NCI-H460 (cell line): ENCODE data around the gene ZNF653. TPM values are rescaled to one million over a fixed set of nuclear protein-coding genes. Genes with fewer than 3 reads are reported as not detected.
"Not testable (repeated sequence)": the region's sequence is repeated elsewhere in the genome, so short reads cannot be mapped to it uniquely, and the experiment has no call there.

Experiments used
- DNase-seq: peaks from one replicate; pipeline ENCODE4 v3.0.0-alpha.2; 2016; ENCODE audit warnings: low read depth; ENCODE audit errors: extremely low read depth
- total RNA-seq: library from RNA; depleted of rRNA; stranded (reverse); fragments of >200 nt; shearing (Covaris generic); gene quantifications from 2 replicates; pipeline ENCODE4 v1.2.3, GENCODE V29; 2014

Gene ZNF653
- total RNA-seq, 1 experiment from 2014 or later, result 5.2 TPM

GRCh38 chr19:11483366-11484111 is 22.1 kb downstream of the ZNF653 start:
- DNase-seq, result no peak

- DNase-seq, result peak; percentile 60
These were observed 23.1 kb downstream of the ZNF653 start for GRCh38 chr19:11482384-11483050.

GRCh38 chr19:11481534-11482383 is 23.9 kb downstream of the ZNF653 start:
- peak; percentile 75 for DNase-seq

- DNase-seq, result no peak
These were observed 24.7 kb downstream of the ZNF653 start, which contains the start of gene ELAVL3 for GRCh38 chr19:11480715-11481533. Gene ELAVL3, minus strand, starts transcription at chr19:11481046. Its CDS starts 438 bp downstream, at chr19:11480608.

GRCh38 chr19:11479898-11480714 is 25.5 kb downstream of the ZNF653 start:
- no peak for DNase-seq

- DNase-seq, result no peak
These were observed 26.3 kb downstream of the ZNF653 start for GRCh38 chr19:11479090-11479897.

GRCh38 chr19:11478167-11479089 is 27.2 kb downstream of the ZNF653 start:
- DNase-seq, result no peak

- DNase-seq, result no peak
These were observed 29.8 kb downstream of the ZNF653 start for GRCh38 chr19:11475861-11476260.

- DNase-seq, result not testable (repeated sequence)
These were observed 30.3 kb downstream of the ZNF653 start for GRCh38 chr19:11475343-11475742.

GRCh38 chr19:11473725-11474124 is 31.9 kb downstream of the ZNF653 start:
- no peak for DNase-seq

- not testable (repeated sequence) for DNase-seq
These were observed 37.3 kb downstream of the ZNF653 start for GRCh38 chr19:11468266-11468845.

- DNase-seq, result no peak
These were observed 40.0 kb downstream of the ZNF653 start for GRCh38 chr19:11465600-11465999.

GRCh38 chr19:11464333-11465265 is 41.0 kb downstream of the ZNF653 start:
- no peak for DNase-seq

- no peak for DNase-seq
These were observed 42.2 kb downstream of the ZNF653 start for GRCh38 chr19:11463391-11463790.

- DNase-seq, result no peak
These were observed 44.2 kb downstream of the ZNF653 start for GRCh38 chr19:11461453-11461852.

- DNase-seq, result no peak
These were observed 45.4 kb downstream of the ZNF653 start for GRCh38 chr19:11460207-11460606.
